ENCODE measurements around the gene CDIP1.
A peak's percentile ranks its signal among the peaks of the same experiment; 100 is the strongest.

Gene CDIP1

GRCh38 chr16:4539716-4540284, 1.2 kb upstream of the CDIP1 start:
- Histone ChIP-seq H3K27me3 (ENCODE audit: insufficient read depth, low read length) (peaks cover 16% of the 10 kb centered on the region), H3K4me3 (ENCODE audit: low read length) (no peak overlapping the region), H3K9ac (ENCODE audit: low read depth, low read length) (no peak overlapping the region), H3K4me1 (ENCODE audit: insufficient read depth, low read length) (peaks cover 9% of the 10 kb centered on the region; the same call in 1 of the 2 replicates), H3K27ac (ENCODE audit: low read depth, low read length) (no peak overlapping the region), H3K36me3 (ENCODE audit: insufficient read depth, low read length) (no peaks in the 10 kb centered on the region), H3K9me3 (ENCODE audit: insufficient read depth, low read depth, low read length) (peaks cover 14% of the 10 kb centered on the region; the same call in 1 of the 2 replicates)
- whole genome bisulfite sequencing, result 90% methylated on average over 2 of the region's 2 CpGs

- H3K4me3 ChIP-seq (ENCODE audit: low read length), result peak overlapping the region; percentile 90
- H3K9me3 ChIP-seq (ENCODE audit: insufficient read depth, low read depth, low read length), result peaks cover 14% of the 10 kb centered on the region; the same call in 1 of the 2 replicates
- H3K9ac ChIP-seq (ENCODE audit: low read depth, low read length), result peak overlapping the region; percentile 79
- WGBS, result 6% methylated on average over 75 of the region's 75 CpGs
- peaks cover 16% of the 10 kb centered on the region for H3K27me3 ChIP-seq (ENCODE audit: insufficient read depth, low read length)
- H3K27ac ChIP-seq (ENCODE audit: low read depth, low read length), result peak overlapping the region; percentile 89; the same call in 1 of the 2 replicates
- peaks cover 9% of the 10 kb centered on the region; the same call in 1 of the 2 replicates for H3K4me1 ChIP-seq (ENCODE audit: insufficient read depth, low read length)
- H3K36me3 ChIP-seq (ENCODE audit: insufficient read depth, low read length), result peaks cover 6% of the 10 kb centered on the region; the same call in 1 of the 2 replicates
Observed at GRCh38 chr16:4537376-4538343, 913 bp downstream of the CDIP1 start.

GRCh38 chr16:4536391-4537106, 2.0 kb downstream of the CDIP1 start:
- Histone ChIP-seq H3K4me3 (ENCODE audit: low read length) (peak overlapping the region; percentile 90), H3K27me3 (ENCODE audit: insufficient read depth, low read length) (peaks cover 16% of the 10 kb centered on the region), H3K9ac (ENCODE audit: low read depth, low read length) (no peak overlapping the region), H3K36me3 (ENCODE audit: insufficient read depth, low read length) (peaks cover 13% of the 10 kb centered on the region; the same call in 1 of the 2 replicates), H3K9me3 (ENCODE audit: insufficient read depth, low read depth, low read length) (peaks cover 14% of the 10 kb centered on the region; the same call in 1 of the 2 replicates), H3K4me1 (ENCODE audit: insufficient read depth, low read length) (peaks cover 9% of the 10 kb centered on the region; the same call in 1 of the 2 replicates), H3K27ac (ENCODE audit: low read depth, low read length) (no peak overlapping the region)
- 92% methylated on average over 15 of the region's 15 CpGs for WGBS

- Histone ChIP-seq H3K4me1 (ENCODE audit: insufficient read depth, low read length) (peaks cover 9% of the 10 kb centered on the region; the same call in 1 of the 2 replicates), H3K9ac (ENCODE audit: low read depth, low read length) (no peak overlapping the region), H3K27ac (ENCODE audit: low read depth, low read length) (no peak overlapping the region), H3K27me3 (ENCODE audit: insufficient read depth, low read length) (peaks cover 16% of the 10 kb centered on the region), H3K4me3 (ENCODE audit: low read length) (no peak overlapping the region), H3K36me3 (ENCODE audit: insufficient read depth, low read length) (peaks cover 13% of the 10 kb centered on the region; the same call in 1 of the 2 replicates), H3K9me3 (ENCODE audit: insufficient read depth, low read depth, low read length) (peaks cover 14% of the 10 kb centered on the region; the same call in 1 of the 2 replicates)
- WGBS, result 92% methylated on average over 7 of the region's 7 CpGs
Observed at GRCh38 chr16:4535627-4536108, 2.9 kb downstream of the CDIP1 start.

- Histone ChIP-seq H3K27ac (ENCODE audit: low read depth, low read length) (no peak overlapping the region), H3K4me1 (ENCODE audit: insufficient read depth, low read length) (peaks cover 19% of the 10 kb centered on the region), H3K9me3 (ENCODE audit: insufficient read depth, low read depth, low read length) (peaks cover 5% of the 10 kb centered on the region; the same call in 1 of the 2 replicates), H3K36me3 (ENCODE audit: insufficient read depth, low read length) (peaks cover 13% of the 10 kb centered on the region; the same call in 1 of the 2 replicates), H3K27me3 (ENCODE audit: insufficient read depth, low read length) (peaks cover 7% of the 10 kb centered on the region), H3K9ac (ENCODE audit: low read depth, low read length) (no peak overlapping the region), H3K4me3 (ENCODE audit: low read length) (no peak overlapping the region)
- 89% methylated on average over 13 of the region's 13 CpGs for WGBS
Observed at GRCh38 chr16:4534151-4534790, 4.3 kb downstream of the CDIP1 start.

- peaks cover 3% of the 10 kb centered on the region; the same call in 1 of the 2 replicates for H3K27me3 ChIP-seq (ENCODE audit: insufficient read depth, low read length)
- H3K4me3 ChIP-seq (ENCODE audit: low read length), result no peak overlapping the region
- no peak overlapping the region for H3K9ac ChIP-seq (ENCODE audit: low read depth, low read length)
- H3K36me3 ChIP-seq (ENCODE audit: insufficient read depth, low read length), result peaks cover 13% of the 10 kb centered on the region; the same call in 1 of the 2 replicates
- H3K9me3 ChIP-seq (ENCODE audit: insufficient read depth, low read depth, low read length), result no peaks in the 10 kb centered on the region
- H3K4me1 ChIP-seq (ENCODE audit: insufficient read depth, low read length), result peaks cover 24% of the 10 kb centered on the region
- WGBS, result 92% methylated on average over 6 of the region's 6 CpGs
- no peak overlapping the region for H3K27ac ChIP-seq (ENCODE audit: low read depth, low read length)
Observed at GRCh38 chr16:4533490-4533889, 5.1 kb downstream of the CDIP1 start.

- 94% methylated on average over 10 of the region's 10 CpGs for WGBS
- H3K36me3 ChIP-seq (ENCODE audit: insufficient read depth, low read length), result peaks cover 13% of the 10 kb centered on the region; the same call in 1 of the 2 replicates
- H3K4me3 ChIP-seq (ENCODE audit: low read length), result no peak overlapping the region
- peaks cover 24% of the 10 kb centered on the region for H3K4me1 ChIP-seq (ENCODE audit: insufficient read depth, low read length)
- no peaks in the 10 kb centered on the region for H3K9me3 ChIP-seq (ENCODE audit: insufficient read depth, low read depth, low read length)
- H3K27me3 ChIP-seq (ENCODE audit: insufficient read depth, low read length), result no peaks in the 10 kb centered on the region
- H3K9ac ChIP-seq (ENCODE audit: low read depth, low read length), result no peak overlapping the region
- no peak overlapping the region for H3K27ac ChIP-seq (ENCODE audit: low read depth, low read length)
Observed at GRCh38 chr16:4532238-4532637, 6.3 kb downstream of the CDIP1 start.

GRCh38 chr16:4531811-4532210, 6.8 kb downstream of the CDIP1 start:
- no peak overlapping the region for H3K4me3 ChIP-seq (ENCODE audit: low read length)
- H3K27ac ChIP-seq (ENCODE audit: low read depth, low read length), result no peak overlapping the region
- peaks cover 20% of the 10 kb centered on the region for H3K4me1 ChIP-seq (ENCODE audit: insufficient read depth, low read length)
- WGBS, result 89% methylated on average over 8 of the region's 8 CpGs
- peaks cover 13% of the 10 kb centered on the region; the same call in 1 of the 2 replicates for H3K36me3 ChIP-seq (ENCODE audit: insufficient read depth, low read length)
- no peaks in the 10 kb centered on the region for H3K27me3 ChIP-seq (ENCODE audit: insufficient read depth, low read length)
- H3K9ac ChIP-seq (ENCODE audit: low read depth, low read length), result no peak overlapping the region
- H3K9me3 ChIP-seq (ENCODE audit: insufficient read depth, low read depth, low read length), result no peaks in the 10 kb centered on the region

- peak overlapping the region; percentile 37 for H3K9ac ChIP-seq (ENCODE audit: low read depth, low read length)
- 22% methylated on average over 16 of the region's 16 CpGs for WGBS
- 0 out of 2 replicates have a peak overlapping the region, but pooled peaks have one; percentile 3 for H3K4me3 ChIP-seq (ENCODE audit: low read length)
Observed at GRCh38 chr16:4529085-4530060, 9.2 kb downstream of the CDIP1 start.

More at GRCh38 chr16:4529085-4530060, 9.2 kb downstream of the CDIP1 start:
- Histone ChIP-seq H3K9me3 (ENCODE audit: insufficient read depth, low read depth, low read length) (no peaks in the 10 kb centered on the region), H3K4me1 (ENCODE audit: insufficient read depth, low read length) (peaks cover 15% of the 10 kb centered on the region), H3K27ac (ENCODE audit: low read depth, low read length) (peak overlapping the region; percentile 79), H3K27me3 (ENCODE audit: insufficient read depth, low read length) (no peaks in the 10 kb centered on the region), H3K36me3 (ENCODE audit: insufficient read depth, low read length) (peaks cover 13% of the 10 kb centered on the region; the same call in 1 of the 2 replicates)

Data from HUES64 (cell line).